ENCODE measurements around the gene CACNA1C. TPM values are rescaled to one million over a fixed set of nuclear protein-coding genes. Genes with fewer than 3 reads are reported as not detected.
A peak's percentile ranks its signal among the peaks of the same experiment; 100 is the strongest.

Gene CACNA1C
- total RNA-seq, 4 donors from 2014 or later, result 9.7 to 42.1 (median 18.1) TPM

- H3K27ac ChIP-seq, result peak overlapping the region in 1 of 4 donors; percentile 44
- no peaks in the 10 kb centered on the region for H3K36me3 ChIP-seq
- no peak overlapping the region for H3K4me3 ChIP-seq
- H3K27me3 ChIP-seq, result no peaks in the 10 kb centered on the region
- peaks cover 0 to 8% (median 0%) of the 10 kb centered on the region in 4 donors for H3K4me1 ChIP-seq
- no peaks in the 10 kb centered on the region for H3K9me3 ChIP-seq
- no peak for DNase-seq
- TF ChIP-seq CTCF (IDR thresholded peaks at IDR 0.05) (no peak), POLR2A (IDR thresholded peaks at IDR 0.05) (no peak)
Measured at GRCh38 chr12:2431810-2432209, 379.0 kb downstream of the CACNA1C start.

GRCh38 chr12:2432856-2433255 is 380.1 kb downstream of the CACNA1C start:
- no peaks in the 10 kb centered on the region for H3K9me3 ChIP-seq

GRCh38 chr12:2435511-2435910 is 382.7 kb downstream of the CACNA1C start:
- Histone ChIP-seq H3K36me3 (no peaks in the 10 kb centered on the region), H3K27me3 (no peaks in the 10 kb centered on the region), H3K4me1 (peaks cover 0 to 8% (median 0%) of the 10 kb centered on the region in 4 donors), H3K27ac (no peak overlapping the region), H3K9me3 (no peaks in the 10 kb centered on the region), H3K4me3 (no peak overlapping the region)
- no peak for TF ChIP-seq CTCF (IDR thresholded peaks at IDR 0.05)
- no peak for TF ChIP-seq POLR2A (IDR thresholded peaks at IDR 0.05)
- DNase-seq, result no peak

More at GRCh38 chr12:2432856-2433255, 380.1 kb downstream of the CACNA1C start:
- Histone ChIP-seq H3K27me3 (no peaks in the 10 kb centered on the region), H3K4me1 (peaks cover 0 to 8% (median 0%) of the 10 kb centered on the region in 4 donors), H3K4me3 (no peak overlapping the region), H3K36me3 (no peaks in the 10 kb centered on the region), H3K27ac (no peak overlapping the region)
- no peak for DNase-seq
- TF ChIP-seq POLR2A (IDR thresholded peaks at IDR 0.05) (no peak), CTCF (IDR thresholded peaks at IDR 0.05) (no peak)

- no peaks in the 10 kb centered on the region for H3K36me3 ChIP-seq
- H3K9me3 ChIP-seq, result no peaks in the 10 kb centered on the region
- no peak overlapping the region for H3K27ac ChIP-seq
- DNase-seq, result no peak
- no peaks in the 10 kb centered on the region for H3K27me3 ChIP-seq
- H3K4me3 ChIP-seq, result no peak overlapping the region
- TF ChIP-seq POLR2A (IDR thresholded peaks at IDR 0.05) (no peak), CTCF (IDR thresholded peaks at IDR 0.05) (no peak)
- no peaks in the 10 kb centered on the region for H3K4me1 ChIP-seq
Measured at GRCh38 chr12:2439332-2440100, 386.7 kb downstream of the CACNA1C start.

- Histone ChIP-seq H3K9me3 (no peaks in the 10 kb centered on the region), H3K27ac (no peak overlapping the region), H3K4me1 (no peaks in the 10 kb centered on the region), H3K27me3 (no peaks in the 10 kb centered on the region), H3K36me3 (no peaks in the 10 kb centered on the region), H3K4me3 (no peak overlapping the region)
- TF ChIP-seq POLR2A (IDR thresholded peaks at IDR 0.05) (no peak), CTCF (IDR thresholded peaks at IDR 0.05) (no peak)
- no peak for DNase-seq
Measured at GRCh38 chr12:2443776-2444175, 391.0 kb downstream of the CACNA1C start.
